ENCODE measurements around the gene MARCHF4.

DNA sequence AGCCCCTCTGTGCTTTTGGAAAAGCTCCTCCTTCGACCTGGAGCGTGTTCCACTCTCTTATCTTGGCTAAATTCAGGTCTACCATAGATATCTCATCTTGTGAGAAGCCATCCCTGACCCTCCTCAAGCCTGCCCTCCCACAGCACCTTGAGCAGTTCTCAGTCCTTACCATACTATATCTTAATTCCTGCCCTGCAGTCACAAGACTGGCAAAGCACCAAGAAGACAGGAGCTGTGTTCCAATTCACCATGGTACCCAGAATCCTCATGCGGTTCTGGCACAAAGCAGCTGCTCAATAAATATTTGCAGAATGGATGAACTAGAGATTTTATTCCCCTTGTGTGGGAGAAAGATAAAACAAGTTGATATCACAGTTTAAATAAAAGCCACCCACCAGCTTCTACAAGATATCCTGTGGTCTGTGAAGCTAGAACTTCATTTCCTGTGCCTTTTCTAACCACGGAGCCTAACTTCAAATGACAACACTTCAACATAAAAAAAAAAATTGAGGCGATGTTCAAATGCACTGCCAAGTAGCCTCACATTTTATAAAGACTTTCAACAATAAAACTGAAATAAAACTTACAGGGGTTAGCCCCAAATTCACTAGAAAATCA lies 19.5 kb downstream of the MARCHF4 start:
- TF ChIP-seq, protein P1, sequence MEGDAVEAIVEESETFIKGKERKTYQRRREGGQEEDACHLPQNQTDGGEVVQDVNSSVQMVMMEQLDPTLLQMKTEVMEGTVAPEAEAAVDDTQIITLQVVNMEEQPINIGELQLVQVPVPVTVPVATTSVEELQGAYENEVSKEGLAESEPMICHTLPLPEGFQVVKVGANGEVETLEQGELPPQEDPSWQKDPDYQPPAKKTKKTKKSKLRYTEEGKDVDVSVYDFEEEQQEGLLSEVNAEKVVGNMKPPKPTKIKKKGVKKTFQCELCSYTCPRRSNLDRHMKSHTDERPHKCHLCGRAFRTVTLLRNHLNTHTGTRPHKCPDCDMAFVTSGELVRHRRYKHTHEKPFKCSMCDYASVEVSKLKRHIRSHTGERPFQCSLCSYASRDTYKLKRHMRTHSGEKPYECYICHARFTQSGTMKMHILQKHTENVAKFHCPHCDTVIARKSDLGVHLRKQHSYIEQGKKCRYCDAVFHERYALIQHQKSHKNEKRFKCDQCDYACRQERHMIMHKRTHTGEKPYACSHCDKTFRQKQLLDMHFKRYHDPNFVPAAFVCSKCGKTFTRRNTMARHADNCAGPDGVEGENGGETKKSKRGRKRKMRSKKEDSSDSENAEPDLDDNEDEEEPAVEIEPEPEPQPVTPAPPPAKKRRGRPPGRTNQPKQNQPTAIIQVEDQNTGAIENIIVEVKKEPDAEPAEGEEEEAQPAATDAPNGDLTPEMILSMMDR (conservative IDR thresholded peaks at IDR 0.05; ENCODE audit: low read depth, low read length), result no peak
- TF ChIP-seq EZH2 (IDR thresholded peaks at IDR 0.05; ENCODE audit: borderline replicate concordance, low read depth, low read length, poor library complexity, severe bottlenecking), result no peak
